DMS114 treated with DMSO at 0.1 percent for 48 hours (cell line): ENCODE results near the gene CEMIP.

ENCODE experiments used
- DNase-seq: peaks from one replicate; lab custom pipeline; 2025; ENCODE audit not compliant: unreplicated experiment; lab: John Stamatoyannopoulos, UW

The CEMIP gene

DNA sequence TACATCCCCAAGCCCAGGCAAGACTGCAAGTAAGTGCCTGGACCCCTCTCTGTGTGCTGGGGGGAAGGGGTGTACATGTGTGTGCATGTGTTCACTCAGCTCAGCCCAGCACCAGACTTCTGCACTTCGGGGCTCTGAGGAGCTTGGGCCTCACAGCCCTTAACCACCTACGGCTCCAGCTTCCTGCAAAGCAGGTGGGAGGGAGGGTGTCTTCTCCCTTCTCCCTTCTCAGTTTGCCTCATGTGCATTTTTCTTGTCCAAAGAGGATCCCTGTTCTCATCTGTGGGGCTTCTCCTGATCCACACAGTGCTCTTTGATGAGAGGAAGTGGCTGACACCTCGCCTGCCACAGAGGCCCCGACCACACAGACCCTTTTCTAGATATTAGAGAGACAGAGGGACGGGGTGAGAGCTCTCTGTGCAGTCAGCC, 141.1 kb downstream of the CEMIP start:
- no peak for DNase-seq

DNA sequence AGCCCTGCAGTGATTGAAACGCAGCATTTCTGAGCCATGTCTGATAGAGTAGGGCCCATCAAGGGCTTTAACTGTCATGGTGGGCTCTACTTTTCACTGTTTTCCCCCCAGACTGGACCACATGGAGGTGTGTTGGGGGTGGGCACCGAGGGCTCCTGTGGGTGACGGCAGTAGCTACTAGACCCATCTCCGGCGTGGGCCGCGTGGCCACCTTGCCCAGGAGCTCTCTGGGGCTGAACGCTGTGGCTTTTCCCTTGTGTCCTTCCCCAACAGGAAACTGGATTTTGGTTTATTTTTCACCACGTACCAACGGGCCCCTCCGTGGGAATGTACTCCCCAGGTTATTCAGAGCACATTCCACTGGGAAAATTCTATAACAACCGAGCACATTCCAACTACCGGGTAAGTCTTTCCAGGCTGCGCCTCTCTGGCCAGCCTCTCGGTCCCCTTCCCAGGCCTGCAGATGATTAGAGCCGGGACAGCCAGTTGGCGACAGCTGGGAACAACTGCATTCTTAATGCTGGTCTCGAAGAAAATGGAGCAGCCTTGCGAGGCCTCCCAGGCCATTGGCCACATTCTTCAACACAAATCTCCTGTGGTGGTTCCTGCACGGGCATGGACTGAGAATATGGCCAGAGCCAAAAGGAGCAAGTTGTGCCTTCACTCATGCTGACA, 142.7 kb downstream of the CEMIP start:
- no peak for DNase-seq

DNA sequence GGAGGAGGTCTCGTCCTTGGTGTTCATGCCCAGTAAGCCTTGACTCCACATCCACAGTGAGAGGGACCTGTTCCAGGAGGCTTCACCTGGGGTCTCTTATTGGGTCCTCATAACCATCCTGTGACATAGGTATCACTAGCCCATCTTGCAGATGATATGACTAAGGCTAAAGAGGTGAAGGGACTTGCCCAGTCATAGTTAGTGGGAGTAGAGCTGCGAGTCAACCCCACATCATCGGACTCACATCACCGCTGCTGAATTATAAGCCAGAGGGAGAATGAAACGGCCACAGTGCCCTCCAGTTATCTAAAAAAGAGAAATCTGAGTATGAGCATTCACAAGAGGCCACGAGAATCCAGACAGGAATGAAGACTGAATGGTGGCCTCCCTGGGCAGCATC, 144.5 kb downstream of the CEMIP start:
- no peak for DNase-seq

DNA sequence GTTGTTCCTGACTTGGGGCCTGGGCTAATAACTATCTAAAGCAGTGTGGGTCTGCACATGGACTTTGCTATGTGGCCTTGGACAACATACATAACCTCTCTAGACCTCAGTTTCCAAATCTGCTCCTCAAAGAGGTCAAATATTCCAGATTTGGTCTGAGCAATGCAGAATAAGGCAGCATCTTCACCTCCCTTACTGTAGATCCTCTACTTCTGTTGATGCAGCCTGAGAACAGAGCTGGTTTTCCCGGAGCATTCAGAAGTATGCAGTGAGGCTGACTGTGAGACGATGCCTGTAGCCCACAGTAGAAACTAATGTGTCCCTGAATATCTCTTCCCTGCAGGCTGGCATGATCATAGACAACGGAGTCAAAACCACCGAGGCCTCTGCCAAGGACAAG, 145.1 kb downstream of the CEMIP start:
- no peak for DNase-seq

DNA sequence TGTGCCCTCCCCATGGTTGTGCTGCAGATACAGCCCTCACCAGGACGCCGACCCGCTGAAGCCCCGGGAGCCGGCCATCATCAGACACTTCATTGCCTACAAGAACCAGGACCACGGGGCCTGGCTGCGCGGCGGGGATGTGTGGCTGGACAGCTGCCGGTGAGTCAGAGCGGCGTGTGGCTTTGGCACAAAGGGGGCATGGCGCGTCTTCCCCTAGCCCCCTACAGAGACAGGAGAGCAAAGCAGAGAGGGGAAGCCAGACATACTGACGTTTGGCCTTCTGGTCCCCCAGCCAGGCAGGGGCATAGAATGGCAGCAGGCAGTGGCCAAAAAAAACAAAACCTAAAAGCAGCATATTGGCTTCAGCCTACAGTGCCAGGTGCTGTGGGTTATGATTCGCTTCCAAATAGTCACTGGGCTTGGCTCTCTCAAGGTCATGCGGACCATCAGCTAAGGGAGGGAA, 146.5 kb downstream of the CEMIP start:
- DNase-seq, result no peak

DNA sequence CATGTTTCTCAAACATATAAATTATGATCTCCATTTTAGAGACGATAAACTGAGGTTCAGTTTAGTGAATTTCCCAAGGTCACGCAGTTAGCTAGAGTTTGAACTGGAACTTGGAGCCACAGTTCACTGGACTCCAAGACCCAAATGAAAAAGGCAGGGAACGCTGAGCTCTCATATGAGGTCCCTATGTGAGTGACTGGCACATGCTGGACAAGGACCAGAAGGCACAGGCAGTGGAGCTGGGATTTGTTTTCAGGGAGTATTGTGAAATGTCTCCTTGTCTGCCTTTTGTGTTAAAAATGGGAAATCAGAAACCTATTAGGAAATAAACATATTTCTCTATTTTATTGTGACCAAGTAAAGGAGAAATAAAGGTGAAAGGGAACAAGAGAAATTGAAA, 147.0 kb downstream of the CEMIP start:
- DNase-seq, result no peak

DNA sequence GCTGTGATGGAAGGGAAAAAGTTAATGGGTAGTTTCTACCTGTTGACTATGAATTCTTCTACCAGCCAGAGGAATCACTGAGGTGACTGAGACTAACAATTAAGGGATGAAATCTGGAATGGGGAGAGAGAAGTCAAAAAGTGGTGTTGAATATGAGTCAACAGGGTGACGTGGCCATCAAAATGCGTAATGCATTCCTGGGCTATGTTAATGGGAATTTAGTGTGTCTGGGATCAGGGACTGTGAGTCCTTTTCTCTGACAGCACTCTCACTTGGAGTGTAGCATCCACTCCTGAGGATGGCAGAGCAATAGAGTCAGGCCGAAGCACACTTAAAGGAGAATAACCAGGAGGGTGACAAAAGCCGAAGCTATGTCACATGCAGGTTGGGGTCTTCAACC, 150.1 kb downstream of the CEMIP start:
- no peak for DNase-seq

DNA sequence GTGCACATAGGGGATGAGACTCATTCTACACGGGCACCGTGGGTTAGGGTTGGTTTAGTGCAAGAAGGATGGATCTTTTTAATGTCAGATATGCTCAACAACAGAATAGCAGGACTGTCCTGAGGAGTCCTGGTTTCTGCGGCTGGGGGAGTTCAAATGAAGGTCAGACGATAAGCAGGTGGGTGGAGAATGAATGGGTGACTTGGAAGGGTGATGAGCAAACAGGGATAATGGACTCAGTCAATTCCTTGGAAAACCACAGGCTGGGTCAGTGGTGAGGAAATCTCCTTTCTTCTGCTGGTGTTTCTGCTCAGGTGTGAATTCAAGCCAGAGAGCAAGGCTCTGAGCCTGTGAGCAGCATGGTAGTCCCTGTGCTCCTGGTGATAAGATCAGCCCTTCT, 150.5 kb downstream of the CEMIP start:
- no peak for DNase-seq

DNA sequence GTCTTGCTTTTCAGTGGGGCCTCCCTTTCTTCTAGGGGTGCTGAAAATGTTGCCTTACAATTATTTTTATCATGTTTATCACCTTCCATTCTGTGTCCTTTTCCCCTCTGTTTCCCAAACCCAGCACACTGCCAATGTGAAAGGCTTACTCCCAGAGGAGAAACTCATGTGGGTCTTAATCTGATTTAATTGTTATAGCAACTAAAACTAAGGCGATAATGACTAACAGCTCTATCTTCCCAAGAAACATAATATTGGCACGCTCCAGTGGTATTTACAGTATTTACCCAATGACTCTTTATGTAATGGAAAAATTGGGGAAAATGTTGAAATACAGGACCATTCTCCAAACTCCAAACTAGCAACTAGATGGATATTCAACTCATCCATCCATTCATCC, 152.0 kb downstream of the CEMIP start:
- no peak for DNase-seq

DNA sequence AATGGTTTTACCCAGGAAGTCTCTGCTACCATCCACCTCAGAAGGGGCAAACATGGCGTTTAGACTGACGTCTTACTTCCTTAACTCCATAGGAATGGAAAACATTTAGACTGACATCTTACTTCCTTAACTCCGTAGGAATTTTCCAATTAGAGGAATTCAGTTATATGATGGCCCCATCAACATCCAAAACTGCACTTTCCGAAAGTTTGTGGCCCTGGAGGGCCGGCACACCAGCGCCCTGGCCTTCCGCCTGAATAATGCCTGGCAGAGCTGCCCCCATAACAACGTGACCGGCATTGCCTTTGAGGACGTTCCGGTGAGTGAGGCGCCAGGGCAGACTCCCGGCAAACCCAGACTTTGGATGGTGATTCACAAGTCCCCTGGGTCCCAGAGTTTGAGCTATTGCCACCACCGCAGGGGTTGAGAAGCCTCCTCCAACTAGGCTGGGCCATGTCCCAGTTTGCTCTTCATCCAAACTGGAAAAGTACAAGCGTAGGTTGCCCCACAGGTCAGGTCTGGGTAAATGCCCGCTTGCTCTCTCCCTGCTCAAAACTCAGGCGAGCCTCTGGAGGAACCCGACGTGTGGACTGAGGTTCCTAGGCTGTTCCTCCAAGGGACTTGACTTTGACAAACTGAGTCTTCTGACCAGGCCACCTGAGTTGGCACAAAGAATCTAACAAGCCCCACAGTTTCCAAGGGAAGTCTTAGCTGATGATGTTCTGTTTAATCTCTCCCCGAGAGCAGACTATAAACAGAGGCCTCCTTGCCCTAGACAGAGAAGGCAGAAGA, 152.7 kb downstream of the CEMIP start:
- no peak for DNase-seq

DNA sequence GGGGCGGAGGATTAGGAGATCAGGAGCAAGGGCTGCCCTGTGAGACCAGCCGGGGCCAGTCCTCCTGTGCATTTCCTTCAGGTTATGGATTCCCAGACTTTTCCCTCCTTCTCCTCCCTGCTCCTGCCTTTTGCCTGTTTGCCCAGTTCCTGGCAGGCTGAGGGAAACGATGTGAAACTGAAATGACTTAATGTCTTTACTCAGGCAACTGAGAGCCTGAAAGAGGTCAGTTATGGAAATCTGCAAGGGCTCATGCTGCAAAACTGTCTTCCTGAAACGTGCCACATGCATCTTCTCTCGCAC, 153.3 kb downstream of the CEMIP start:
- DNase-seq, result no peak

DNA sequence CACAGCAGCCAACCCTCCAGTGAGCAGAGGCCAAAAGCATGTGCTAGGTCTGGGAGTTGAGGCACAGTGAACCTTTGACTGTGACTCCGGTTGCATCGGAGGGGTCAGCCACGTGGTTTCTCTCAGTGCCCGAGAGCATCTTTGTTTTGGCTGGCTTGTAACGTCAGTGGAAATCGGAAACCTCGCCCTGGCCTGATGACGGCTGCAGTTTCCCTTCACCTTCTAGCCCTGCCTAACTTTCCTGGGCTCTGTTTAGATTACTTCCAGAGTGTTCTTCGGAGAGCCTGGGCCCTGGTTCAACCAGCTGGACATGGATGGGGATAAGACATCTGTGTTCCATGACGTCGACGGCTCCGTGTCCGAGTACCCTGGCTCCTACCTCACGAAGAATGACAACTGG, 153.8 kb downstream of the CEMIP start:
- no peak for DNase-seq

DNA sequence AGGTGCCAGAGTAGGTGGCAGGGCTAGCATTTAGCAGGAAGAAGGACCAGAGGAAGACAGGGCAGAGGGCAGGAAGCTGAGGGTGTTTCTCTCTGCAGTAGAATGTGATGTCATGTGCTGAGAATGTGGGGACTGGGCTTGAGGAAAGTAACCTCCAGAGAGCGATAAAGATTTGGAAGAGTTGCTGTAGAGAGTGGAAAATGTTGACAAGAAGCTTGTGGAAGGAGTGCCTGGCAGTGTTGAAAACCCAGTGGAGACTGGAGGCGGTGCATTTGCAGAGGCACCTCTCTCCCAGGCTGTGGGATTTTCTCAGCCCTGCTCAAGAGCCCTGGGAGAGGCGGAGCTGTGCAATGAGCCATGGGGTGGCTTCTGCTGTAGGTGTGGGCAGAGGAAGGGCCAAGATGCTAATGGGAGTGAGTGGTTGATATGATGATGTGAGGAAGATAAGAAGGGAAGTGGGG, 155.6 kb downstream of the CEMIP start:
- DNase-seq, result no peak

DNA sequence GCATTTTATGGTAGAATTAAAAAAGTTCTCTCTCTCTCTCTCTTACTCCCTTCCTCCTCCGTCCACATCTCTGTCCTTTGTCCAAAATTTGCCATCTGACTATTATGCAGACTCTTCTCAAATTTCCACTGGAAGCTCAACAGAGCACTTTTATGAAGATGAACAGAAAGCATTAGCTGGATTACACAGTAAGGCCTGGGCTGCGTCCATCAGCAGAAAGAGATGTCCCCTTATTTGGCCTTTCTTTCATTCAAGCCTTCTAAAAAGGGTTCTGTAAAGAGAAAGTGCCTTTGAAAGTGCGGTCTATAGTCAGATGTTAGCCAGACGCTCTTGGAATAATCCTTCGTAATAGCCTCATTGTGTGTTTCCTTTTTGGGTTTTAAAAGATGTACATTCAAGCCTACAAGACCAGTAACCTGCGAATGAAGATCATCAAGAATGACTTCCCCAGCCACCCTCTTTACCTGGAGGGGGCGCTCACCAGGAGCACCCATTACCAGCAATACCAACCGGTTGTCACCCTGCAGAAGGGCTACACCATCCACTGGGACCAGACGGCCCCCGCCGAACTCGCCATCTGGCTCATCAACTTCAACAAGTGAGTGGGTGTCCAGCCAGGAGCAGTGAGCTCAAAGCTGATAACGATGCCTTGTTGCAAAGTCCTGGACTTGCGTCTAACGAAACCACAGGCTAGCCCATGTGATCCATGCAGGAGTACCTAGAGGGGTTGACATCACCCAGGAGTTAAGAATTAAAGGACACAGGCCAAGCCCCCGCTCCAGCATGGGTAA, 157.3 kb downstream of the CEMIP start:
- no peak for DNase-seq

DNA sequence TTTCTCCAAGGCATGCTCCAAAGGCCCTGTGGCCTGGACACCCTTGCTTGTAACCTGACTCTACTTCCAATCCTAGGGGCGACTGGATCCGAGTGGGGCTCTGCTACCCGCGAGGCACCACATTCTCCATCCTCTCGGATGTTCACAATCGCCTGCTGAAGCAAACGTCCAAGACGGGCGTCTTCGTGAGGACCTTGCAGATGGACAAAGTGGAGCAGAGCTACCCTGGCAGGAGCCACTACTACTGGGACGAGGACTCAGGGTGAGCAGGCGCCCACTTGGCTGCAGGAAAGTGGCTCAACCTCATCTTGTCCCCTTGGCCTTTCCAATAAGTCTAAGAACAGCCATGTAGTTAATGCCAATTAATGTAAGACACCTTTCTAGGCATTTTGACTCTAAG, 158.5 kb downstream of the CEMIP start:
- no peak for DNase-seq

DNA sequence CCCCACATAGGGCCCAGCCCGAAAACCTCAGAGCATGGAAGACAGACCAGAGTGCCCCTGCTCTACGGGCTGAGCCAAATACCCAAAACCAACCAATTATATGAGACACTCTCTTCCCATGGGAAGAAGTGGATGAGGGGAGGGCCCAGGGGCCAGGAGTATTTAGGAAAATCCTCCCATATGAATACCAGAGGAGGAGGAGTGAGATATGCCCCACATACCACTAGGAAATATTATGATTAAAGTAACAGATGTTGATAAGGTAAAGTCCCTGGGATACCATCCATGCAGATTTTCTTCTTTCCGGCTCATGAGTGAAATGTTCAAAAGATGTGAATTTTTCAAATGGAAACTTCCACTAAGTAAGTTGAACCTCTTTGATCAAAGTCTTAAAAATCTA, 160.0 kb downstream of the CEMIP start:
- no peak for DNase-seq

DNA sequence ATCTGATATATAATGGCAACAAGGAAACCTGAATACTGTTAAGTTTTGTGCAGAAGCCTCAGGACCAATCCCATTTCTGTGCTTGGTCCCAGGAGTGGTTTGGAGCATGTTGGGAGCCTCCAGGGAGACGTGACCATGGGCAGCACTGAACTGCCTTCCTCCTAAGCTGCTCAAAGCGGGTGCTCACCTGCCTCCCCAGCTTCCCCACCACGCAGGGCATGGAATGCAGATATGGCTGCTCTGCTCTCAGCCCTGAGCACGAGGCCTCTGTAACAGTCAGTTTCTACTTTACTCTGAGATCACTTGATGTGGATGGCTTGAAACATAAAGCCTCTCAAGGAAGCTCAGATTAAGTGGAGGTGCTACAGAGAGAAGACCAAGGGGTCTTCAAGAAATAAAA, 161.2 kb downstream of the CEMIP start:
- DNase-seq, result no peak

DNA sequence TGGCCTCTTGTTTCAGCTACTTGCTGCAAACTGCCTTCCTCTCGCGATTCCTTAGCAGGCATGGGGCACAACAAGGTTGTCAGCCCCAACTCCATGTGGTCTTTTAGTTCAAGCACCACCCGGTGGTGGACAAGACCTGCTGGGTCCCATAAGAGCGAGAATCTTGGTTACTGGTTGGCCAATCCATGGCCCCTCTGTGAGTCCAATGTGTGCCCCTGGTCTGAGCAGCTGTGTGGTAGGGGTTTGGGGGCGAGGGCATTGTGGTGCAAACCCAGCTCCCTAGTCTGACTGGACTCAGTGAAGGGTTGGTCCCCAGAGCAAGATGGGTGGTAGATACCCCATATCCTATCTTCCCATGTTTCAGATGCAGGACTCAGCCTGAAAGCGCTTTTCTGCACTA, 161.7 kb downstream of the CEMIP start:
- DNase-seq, result no peak

DNA sequence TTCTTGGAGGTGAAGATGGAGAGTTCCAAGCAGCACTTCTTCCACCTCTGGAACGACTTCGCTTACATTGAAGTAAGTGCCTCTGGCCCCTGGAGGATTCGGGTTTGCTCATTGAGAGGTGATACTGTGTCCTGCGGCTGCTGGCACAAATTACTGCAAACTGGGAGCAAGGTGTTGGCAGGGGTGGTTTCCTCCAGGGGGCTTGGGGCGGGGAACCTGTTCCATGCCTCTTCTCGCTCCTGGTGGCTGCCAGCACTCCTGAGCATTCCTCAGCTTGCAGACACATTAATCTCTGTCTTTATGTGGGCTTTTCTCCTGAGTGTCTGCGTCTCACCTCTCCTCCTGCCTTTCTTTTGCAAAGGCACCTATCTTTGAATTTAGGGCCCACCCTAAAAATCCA, 163.1 kb downstream of the CEMIP start:
- no peak for DNase-seq

DNA sequence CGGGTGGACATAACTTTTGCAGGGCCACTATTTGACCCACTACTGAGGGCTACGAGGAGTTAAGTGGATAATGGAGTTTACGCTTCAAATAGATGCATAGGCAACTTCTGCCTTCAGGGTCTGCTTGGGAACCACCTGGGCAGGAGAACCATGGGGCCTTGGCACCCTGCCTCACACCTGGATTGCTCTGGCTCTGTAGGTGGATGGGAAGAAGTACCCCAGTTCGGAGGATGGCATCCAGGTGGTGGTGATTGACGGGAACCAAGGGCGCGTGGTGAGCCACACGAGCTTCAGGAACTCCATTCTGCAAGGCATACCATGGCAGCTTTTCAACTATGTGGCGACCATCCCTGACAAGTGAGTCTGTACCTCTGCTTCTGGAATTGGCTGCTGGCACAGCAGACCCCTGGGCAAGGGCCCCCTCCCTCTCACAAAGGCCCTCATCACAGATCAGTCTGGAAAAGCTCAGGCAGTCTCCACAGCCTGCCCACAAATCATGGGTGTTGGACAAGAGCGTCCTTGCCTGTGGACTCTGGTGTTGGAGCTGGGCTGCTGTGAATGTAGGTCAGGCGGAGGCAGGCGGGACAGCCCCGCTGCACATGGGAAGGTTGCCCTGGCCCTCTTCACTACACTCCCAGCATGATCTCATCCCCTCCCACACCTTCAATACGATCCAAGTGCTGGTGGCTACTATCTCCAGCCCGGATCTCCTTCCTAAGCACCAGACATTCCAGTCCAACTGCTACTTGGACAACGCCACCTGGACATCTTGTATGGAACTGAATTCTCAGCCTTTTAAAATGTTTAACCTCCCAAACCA, 163.8 kb downstream of the CEMIP start:
- no peak for DNase-seq

DNA sequence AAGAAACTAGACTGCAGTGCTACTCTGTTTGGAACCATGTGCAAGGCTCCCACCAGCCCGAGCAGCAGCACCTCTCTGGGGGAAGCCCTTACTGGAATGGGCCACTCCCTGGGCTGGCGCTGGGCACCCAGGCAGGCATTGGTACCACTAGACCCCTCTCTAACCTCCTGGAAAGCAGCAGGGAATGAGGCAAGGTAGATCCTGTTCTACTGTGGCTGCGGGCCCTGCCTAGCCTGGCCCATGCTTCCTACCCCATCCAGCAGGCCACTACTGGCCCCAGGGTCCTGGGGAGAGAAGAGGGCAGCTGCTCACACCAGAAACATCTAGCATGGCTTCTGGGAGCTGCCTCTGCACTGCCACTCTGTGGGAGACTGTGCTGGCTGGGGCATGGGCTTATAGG, 165.6 kb downstream of the CEMIP start:
- DNase-seq, result no peak
